Stimulated activated CD4-positive, alpha-beta T cell treated with anti-CD3 and anti-CD28 coated beads, TNF-alpha, amount 100 ng/mL, for 48 hours (primary cell): ENCODE results near the gene TMEM200A.

Experiments
- DNase-seq, 3 donors: peaks; one replicate each; pipeline ENCODE4 v3.0.0-alpha.2; 2020; ENCODE audit warnings: low read depth in 3 of 3

TMEM200A gene

GRCh38 chr6:130424710-130425109, 58.9 kb downstream of the TMEM200A start:
- no peak for DNase-seq

DNA sequence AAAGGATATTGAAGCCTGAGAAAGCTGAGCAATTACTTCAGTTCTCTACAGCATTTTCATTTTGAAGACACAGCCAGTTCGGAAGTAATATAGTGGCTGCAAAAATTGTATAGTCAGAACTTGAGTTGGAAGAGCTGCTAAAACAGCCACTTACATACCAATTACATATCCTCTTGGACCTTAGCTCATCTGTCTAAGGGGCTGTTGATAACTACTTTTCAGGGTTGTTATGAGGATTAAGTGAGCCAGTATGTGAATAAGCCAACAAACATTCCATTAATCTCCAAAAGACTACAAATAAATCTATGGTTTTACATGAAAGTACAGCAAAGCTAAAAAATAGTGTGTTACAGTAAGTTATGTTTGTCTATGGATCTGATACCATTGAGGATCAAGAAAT, 59.7 kb downstream of the TMEM200A start:
- no peak for DNase-seq

DNA sequence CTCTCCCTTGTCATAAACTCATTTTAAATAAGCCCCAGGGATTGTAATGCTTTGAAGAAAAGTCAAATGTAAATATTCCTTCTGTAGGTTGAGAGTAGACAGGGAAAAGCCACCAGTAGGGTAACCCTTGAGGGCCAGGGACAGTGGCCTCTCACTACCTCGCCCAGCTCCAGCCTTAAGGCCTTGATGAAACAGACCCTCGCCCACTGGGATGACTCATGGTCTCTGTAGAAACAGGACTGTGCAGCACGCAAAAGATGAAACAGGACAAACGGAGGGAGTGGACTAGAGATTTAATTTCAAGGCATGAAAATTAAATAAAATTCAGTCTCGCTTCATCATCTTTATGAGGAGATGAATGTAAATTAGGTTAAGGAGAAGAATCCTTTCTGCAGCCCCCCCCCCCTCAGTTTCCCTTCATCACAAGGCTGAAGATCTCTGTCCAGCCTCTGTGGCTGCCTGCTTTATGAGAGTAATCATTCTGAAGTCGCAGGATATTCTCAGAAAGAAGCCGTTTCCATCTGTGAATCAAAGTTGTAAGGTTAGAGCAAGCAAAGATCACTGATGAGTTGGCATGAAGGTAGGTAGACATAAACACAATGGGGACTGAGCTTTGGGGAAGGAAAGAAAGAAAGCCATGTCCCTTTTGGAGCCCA, 60.4 kb downstream of the TMEM200A start:
- no peak for DNase-seq

DNA sequence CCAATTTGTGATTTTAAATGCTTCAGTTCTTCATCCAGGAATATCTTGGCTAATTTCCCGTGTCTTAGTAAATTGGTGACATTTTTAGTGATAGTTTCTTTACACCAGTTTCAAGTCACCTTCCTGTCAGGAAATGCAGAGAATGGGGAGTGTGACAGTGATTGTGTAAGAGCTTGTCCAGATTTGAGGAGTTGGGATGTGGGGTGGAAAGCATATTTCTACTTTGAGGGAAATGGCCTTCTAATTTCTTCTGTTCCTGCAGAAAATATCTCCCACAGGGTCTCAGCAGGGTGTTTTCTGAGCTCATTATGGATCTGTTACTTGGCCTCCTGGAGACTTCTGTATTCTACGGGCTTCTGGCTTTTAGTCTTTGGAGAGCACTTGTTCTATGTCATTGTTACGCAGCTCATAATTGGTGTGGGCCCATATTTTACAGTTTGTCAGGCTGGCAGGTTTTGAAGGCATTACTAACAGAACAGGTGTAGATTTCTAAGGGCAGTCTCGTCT, 65.6 kb downstream of the TMEM200A start:
- DNase-seq, result no peak

GRCh38 chr6:130432838-130433237, 67.0 kb downstream of the TMEM200A start:
- DNase-seq, result no peak

DNA sequence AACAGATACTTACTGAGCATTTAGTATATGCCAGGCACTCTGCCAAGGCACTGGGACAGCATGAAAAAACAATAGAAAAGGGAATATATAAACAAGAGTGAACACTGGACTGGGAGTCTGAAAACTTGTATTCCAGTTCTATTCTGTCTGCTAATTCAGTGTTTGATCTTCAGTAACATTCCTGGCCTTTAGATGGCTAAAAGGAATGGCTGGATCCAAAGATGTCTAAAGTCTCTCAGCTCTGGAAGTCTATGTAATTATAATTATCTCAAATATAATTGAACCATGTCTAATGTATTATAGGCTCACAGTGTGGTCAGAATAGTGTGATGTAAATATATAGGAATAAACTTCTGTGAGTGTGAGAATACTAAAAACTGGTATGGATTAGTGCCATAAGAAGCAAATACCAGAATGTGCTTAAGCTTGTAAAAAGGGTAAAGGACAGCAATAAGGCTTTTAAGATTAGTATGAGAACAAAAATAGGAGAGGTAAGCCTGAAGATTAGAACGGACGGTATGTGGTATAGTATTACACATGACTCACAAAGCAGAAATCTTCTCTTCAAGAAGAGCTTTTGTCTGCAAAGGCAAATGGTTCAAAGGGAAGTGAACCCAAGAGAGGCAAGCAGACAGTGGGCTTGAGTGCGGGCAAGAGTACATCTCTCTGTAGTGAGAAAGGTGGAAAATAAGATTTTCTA, 68.5 kb downstream of the TMEM200A start:
- DNase-seq, result no peak

DNA sequence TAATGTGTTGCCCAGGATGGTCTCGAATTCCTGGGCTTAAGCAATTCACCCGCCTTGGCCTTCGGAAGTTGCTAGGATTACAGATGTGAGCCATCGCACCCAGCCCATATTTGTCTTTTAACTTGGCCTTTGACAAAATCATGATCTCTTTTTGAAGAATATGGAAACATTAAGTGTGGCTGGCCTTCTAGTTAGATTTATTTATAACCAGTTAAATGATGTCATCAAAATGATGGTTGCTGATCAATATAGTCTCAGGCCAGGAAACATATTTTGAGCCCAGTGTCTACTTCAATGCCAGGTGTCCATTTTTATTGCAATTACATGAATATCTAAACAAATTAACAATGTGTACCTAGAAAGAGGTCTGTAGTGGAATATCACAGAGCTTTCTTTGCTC, 69.4 kb downstream of the TMEM200A start:
- DNase-seq, result no peak

- DNase-seq, result no peak
These were observed 72.1 kb downstream of the TMEM200A start for GRCh38 chr6:130437961-130438360.

GRCh38 chr6:130447374-130447773, 81.6 kb downstream of the TMEM200A start:
- no peak for DNase-seq

GRCh38 chr6:130452336-130452735, 86.5 kb downstream of the TMEM200A start:
- DNase-seq, result no peak

GRCh38 chr6:130453230-130453629, 87.4 kb downstream of the TMEM200A start:
- no peak for DNase-seq

DNA sequence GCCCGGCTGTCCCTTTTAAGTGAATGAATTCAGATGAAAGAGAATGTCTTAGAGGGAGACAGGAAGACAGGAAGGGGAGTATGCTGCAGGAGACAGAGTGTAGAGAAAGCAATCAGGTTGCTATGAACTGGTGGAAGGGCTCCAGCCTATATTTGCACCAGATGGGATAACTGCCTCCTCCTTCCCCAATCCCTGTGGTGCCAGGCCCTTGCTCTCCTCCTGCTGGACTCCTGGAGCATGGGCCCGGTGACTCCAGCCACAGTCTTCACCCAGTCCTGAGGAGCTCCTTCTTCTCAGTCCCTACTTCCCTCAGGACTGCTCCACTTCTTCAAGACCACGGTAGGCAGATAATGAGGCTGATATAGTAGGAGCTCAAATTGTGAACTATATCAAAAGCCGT, 91.8 kb downstream of the TMEM200A start:
- DNase-seq, result no peak

DNA sequence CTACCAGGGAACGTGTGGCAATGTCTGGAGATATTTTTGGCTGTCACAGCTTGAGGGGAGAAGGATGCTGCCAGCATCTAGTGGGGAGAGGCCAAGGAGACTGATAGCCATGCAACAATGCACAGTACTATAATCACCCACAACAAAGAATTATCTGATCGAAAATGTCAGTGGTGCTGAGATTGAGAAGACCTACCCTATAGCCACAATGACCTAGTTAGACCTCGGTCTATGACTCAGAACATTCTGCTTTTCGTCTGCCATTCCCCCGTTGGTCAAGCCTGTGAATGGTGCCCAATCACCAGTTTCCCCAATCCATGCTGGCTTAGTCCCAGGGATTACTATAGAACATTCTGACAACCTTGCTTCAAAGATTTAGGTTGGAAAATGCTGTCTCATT, 93.5 kb downstream of the TMEM200A start:
- DNase-seq, result no peak

DNA sequence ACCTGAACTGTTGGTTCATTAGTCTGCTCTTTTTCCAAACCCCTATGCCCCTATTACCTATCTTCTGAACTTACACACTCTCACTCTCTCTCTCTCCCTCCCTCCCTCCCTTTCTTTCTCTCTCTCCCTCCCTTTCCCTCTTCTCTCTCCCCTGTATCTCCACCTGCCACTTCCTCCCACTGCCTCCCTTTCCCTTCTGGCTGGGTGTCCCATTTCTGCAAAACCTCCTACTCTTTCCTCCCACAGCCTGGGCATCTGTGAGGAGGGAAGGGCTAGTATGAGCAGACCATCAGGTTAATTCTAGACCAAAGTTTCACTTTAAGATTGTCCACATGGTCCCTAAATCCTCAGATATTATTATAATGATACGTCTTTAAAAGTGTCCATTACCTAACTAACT, 95.1 kb downstream of the TMEM200A start:
- no peak for DNase-seq

DNA sequence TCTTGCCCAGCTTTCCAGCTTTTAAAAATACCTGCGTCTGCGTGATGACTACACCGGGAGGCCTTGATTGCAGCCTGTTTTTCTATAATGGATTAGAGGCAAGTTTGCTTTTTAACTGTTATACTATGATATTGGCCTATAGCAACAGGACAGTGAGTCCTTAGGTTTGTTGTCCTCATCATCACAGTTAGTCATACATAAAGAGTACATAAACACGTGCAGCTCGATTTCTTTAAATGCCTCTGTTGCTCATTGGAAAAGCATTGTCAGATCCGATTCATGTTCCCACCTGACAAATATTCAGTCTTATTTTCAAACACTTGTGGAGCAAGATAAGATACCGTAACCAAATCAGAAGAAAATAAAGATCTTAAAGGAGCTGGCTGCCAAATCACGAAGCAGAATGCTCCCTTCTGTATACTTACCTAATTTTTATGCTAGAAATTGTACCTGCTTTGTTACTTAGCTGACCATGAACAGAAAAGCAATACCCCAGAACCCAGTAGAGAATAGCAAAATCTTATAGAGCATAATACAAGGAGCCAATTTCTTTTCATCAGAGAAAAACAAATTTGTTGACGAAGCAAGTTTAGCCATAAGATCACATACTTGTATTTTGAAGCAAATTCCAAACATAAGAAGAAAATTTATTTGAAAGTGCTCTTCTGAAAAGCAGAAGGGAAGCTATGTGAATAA, 100.4 kb downstream of the TMEM200A start:
- DNase-seq, result no peak

GRCh38 chr6:130466748-130467061, 100.9 kb downstream of the TMEM200A start:
- no peak for DNase-seq

- no peak for DNase-seq
These were observed 101.6 kb downstream of the TMEM200A start for GRCh38 chr6:130467146-130468050.

DNA sequence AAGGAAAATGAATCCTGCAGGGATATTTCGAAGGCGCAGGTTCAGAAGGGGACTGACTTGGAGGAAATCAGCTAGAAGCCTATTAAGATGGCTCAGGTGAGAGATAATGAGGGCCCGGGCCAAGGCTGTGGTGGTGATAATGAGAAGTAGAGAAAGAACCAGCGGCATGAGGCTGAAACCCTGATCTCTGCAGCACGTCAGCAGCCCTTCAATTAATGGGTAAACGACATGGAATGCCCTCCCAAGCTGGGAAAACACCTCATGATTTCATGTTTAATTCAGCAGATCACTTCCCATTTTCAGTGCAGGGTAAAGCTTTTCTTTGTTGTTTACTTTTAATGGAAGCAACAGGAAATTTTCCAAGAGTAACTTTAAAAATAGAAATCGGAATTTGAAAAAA, 104.9 kb downstream of the TMEM200A start:
- no peak for DNase-seq

DNA sequence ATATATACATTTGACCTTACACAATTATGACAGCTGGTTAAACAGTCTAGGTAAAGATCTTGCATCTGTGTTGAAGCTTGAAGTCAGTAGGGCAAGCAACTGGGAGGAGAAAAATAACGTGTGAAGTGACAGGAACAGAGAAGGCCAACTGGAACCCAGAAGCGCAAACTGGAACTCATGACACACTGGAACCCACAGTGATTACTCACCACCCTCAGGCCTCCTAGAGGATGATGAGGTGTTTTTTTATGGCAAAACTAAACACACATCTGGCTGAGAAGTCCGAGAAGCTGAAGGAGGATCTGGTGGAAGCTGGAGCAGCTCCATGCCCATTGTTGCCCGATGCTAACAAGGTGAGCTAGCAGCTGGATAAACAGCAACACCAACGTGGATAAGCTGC, 108.1 kb downstream of the TMEM200A start:
- peak in 1 of 3 donors; percentile 9 for DNase-seq

DNA sequence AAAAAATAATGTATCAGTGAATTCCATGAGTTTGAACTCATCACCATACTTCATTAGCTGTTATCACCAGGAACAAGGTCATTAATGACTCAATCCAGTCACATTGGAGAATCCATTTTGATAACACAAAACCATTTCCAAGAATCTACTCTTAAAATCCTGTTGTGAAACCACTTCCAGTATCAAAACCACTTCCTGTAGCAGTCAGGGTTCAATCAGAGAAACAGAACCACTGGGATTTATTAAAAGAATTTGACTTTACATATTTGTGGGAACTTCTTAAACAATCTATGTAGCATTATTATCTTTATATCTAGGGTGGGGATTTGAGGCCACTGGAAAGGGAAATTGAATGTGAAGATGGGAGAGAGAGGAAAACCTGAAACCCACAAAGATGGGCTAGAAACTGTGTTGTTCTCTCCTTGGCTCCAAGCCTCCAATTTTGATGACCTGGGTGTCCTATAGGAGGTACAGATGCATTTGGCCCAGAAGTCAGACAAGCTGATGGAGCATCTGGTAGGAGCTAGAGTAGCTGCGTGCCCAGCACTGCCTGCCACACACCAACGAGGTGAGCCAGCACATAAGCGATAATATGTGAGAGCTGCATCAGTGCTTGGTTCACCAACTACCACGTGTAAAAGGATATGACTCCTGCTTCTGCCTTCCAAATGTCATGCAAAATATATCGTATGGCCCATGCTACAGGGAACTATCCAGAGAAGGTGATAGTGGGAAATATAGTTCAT, 117.0 kb downstream of the TMEM200A start:
- no peak for DNase-seq

- no peak for DNase-seq
These were observed 120.1 kb downstream of the TMEM200A start for GRCh38 chr6:130485870-130486269.
